PC-9 (cell line): ENCODE measurements around the gene ARHGEF6.

Experiments
- CTCF ChIP-seq: fragments of 200-600 bp; sonication (generic); conservative IDR thresholded peaks from 2 replicates; pipeline ENCODE4 v1.6.1; 2017; ENCODE audit warnings: mixed run types, antibody characterized with exemption, mild to moderate bottlenecking, moderate library complexity
- EZH2 ChIP-seq: fragments of 200-600 bp; sonication (generic); IDR thresholded peaks from 2 replicates; pipeline ENCODE4 v1.8.0; 2017; ENCODE audit warnings: antibody characterized with exemption, low read depth

- no peak for TF ChIP-seq EZH2
- no peak for TF ChIP-seq CTCF
Observed at GRCh38 chrX:136692271-136692670, 88.5 kb downstream of the ARHGEF6 start.
